SK-N-SH treated with all-trans-retinoic acid at 6 μM for 48 hours (cell line): Measurements from ENCODE around the gene VAC14.

Experiments used
- ARNTL ChIP-seq: fragments of 450-650 bp; formaldehyde crosslinking; IDR thresholded peaks from 2 replicates; pipeline ENCODE4 v1.5.0; 2020; ENCODE audit warnings: low read depth, mild to moderate bottlenecking, moderate library complexity, borderline replicate concordance
- BACH2 ChIP-seq: fragments of 250-450 bp; sonication (Bioruptor Pico); IDR thresholded peaks from 2 replicates; pipeline ENCODE4 v1.9.0; 2021; ENCODE audit warnings: mild to moderate bottlenecking, borderline replicate concordance
- CSDC2 ChIP-seq: fragments of 250-450 bp; sonication (Bioruptor Pico); IDR thresholded peaks from 2 replicates; pipeline ENCODE4 v1.5.0; 2020; ENCODE audit warnings: mild to moderate bottlenecking, moderate library complexity
- GLIS3 ChIP-seq: fragments of 250-450 bp; sonication (Bioruptor Pico); IDR thresholded peaks from 2 replicates; pipeline ENCODE4 v1.5.0; 2020; ENCODE audit warnings: mild to moderate bottlenecking, moderate library complexity
- ISL1 ChIP-seq: fragments of 250-450 bp; sonication (Bioruptor Pico); IDR thresholded peaks from 2 replicates; pipeline ENCODE4 v2.1.2; 2022; ENCODE audit warnings: mild to moderate bottlenecking, moderate library complexity
- RARB ChIP-seq: fragments of 250-450 bp; sonication (Bioruptor Pico); IDR thresholded peaks from 2 replicates; pipeline ENCODE4 v1.8.0; 2021; ENCODE audit warnings: mild to moderate bottlenecking, moderate library complexity
- TCF4 ChIP-seq: fragments of 250-450 bp; sonication (Bioruptor Pico); IDR thresholded peaks from 2 replicates; pipeline ENCODE4 v1.8.0; 2021; ENCODE audit warnings: mild to moderate bottlenecking, moderate library complexity, borderline replicate concordance
- TOX ChIP-seq: fragments of 250-450 bp; sonication (Bioruptor Pico); IDR thresholded peaks from 2 replicates; pipeline ENCODE4 v1.8.0; 2021; ENCODE audit warnings: mild to moderate bottlenecking, moderate library complexity, borderline replicate concordance
- ZFP3 ChIP-seq: fragments of 250-450 bp; sonication (Bioruptor Pico); IDR thresholded peaks from 2 replicates; pipeline ENCODE4 v1.5.0; 2020; ENCODE audit warnings: mild to moderate bottlenecking, moderate library complexity
- ZFP30 ChIP-seq: fragments of 450-650 bp; formaldehyde crosslinking; IDR thresholded peaks from 2 replicates; pipeline ENCODE4 v1.5.0; 2022; ENCODE audit warnings: mild to moderate bottlenecking, moderate library complexity
- ZNF565 ChIP-seq: fragments of 450-650 bp; formaldehyde crosslinking; conservative IDR thresholded peaks from 2 replicates; pipeline ENCODE4 v1.5.0; 2020; ENCODE audit warnings: low read depth, mild to moderate bottlenecking, moderate library complexity
- TF ChIP-seq, protein P1 (sequence below): fragments of 250-450 bp; sonication (Bioruptor Pico); IDR thresholded peaks from 2 replicates; pipeline ENCODE4 v1.5.0; 2020; ENCODE audit warnings: mild to moderate bottlenecking, moderate library complexity

DNA sequence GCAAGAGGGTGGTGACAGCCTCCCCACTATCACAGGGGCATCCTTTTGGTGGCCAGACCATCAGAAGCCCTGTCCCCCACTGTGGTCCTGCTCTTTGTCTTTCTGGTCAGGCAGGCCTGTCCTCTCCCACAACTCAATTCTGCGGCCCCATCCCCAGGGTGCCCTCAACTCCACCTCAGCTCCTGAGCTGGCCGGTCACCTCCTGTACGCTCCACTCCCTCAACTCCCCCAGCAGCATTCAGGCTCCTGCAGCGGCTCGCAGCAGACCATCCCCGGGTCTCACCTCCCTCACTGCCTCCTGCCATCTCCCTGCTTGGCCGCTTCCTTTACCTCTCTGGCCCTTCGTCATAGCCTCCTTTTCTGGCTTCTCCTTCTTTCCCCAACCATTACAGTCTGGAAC, 71.7 kb downstream of the VAC14 start:
- no peak for TF ChIP-seq ZNF565 (CRISPR knock-in tag)
- TF ChIP-seq ZFP30 (CRISPR knock-in tag): no peak
- no peak for TF ChIP-seq ZFP3 (CRISPR knock-in tag)
- no peak for TF ChIP-seq TOX
- no peak for TF ChIP-seq BACH2
- TF ChIP-seq RARB (CRISPR knock-in tag): no peak
- TF ChIP-seq, protein P1, sequence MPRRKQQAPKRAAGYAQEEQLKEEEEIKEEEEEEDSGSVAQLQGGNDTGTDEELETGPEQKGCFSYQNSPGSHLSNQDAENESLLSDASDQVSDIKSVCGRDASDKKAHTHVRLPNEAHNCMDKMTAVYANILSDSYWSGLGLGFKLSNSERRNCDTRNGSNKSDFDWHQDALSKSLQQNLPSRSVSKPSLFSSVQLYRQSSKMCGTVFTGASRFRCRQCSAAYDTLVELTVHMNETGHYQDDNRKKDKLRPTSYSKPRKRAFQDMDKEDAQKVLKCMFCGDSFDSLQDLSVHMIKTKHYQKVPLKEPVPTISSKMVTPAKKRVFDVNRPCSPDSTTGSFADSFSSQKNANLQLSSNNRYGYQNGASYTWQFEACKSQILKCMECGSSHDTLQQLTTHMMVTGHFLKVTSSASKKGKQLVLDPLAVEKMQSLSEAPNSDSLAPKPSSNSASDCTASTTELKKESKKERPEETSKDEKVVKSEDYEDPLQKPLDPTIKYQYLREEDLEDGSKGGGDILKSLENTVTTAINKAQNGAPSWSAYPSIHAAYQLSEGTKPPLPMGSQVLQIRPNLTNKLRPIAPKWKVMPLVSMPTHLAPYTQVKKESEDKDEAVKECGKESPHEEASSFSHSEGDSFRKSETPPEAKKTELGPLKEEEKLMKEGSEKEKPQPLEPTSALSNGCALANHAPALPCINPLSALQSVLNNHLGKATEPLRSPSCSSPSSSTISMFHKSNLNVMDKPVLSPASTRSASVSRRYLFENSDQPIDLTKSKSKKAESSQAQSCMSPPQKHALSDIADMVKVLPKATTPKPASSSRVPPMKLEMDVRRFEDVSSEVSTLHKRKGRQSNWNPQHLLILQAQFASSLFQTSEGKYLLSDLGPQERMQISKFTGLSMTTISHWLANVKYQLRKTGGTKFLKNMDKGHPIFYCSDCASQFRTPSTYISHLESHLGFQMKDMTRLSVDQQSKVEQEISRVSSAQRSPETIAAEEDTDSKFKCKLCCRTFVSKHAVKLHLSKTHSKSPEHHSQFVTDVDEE (CRISPR knock-in tag): no peak
- no peak for TF ChIP-seq GLIS3
- TF ChIP-seq ISL1 (CRISPR knock-in tag): no peak
- TF ChIP-seq TCF4: no peak
- TF ChIP-seq CSDC2: no peak
- no peak for TF ChIP-seq ARNTL (CRISPR knock-in tag)
